Measurements from ENCODE around the gene GPR156.

The GPR156 gene

GRCh38 chr3:120119846-120120510 is 165.0 kb downstream of the GPR156 start:
- no peak for DNase-seq (ENCODE audit: low read depth)

Data from activated T-cell treated with anti-CD3 and anti-CD28 coated beads for 24 hours (primary cell).